GM12865 (cell line): Measurements from ENCODE around the gene GAR1.

Experiments used
- DNase-seq: peaks from one replicate; pipeline ENCODE4 v3.0.0; 2010; ENCODE audit warnings: low read depth
- H3K4me3 ChIP-seq: 2 replicates; pipeline ENCODE4 v1.5.1; 2011; ENCODE audit warnings: mild to moderate bottlenecking, low read depth, low read length, control low read depth
- TF ChIP-seq, protein P1 (sequence below): IDR thresholded peaks from 2 replicates; pipeline ENCODE4 v1.5.1; 2011; ENCODE audit warnings: low read length, control low read depth, low read depth, inconsistent platforms; ENCODE audit not compliant: insufficient read depth; ENCODE audit errors: missing control alignments

GAR1 gene

GRCh38 chr4:109801895-109802319, 13.7 kb upstream of the GAR1 start, which contains the start of gene CFI:
Gene CFI, minus strand, starts transcription at chr4:109801999. Its CDS starts 28 bp downstream, at chr4:109801971.
- DNase-seq = no peak
- TF ChIP-seq, protein P1, sequence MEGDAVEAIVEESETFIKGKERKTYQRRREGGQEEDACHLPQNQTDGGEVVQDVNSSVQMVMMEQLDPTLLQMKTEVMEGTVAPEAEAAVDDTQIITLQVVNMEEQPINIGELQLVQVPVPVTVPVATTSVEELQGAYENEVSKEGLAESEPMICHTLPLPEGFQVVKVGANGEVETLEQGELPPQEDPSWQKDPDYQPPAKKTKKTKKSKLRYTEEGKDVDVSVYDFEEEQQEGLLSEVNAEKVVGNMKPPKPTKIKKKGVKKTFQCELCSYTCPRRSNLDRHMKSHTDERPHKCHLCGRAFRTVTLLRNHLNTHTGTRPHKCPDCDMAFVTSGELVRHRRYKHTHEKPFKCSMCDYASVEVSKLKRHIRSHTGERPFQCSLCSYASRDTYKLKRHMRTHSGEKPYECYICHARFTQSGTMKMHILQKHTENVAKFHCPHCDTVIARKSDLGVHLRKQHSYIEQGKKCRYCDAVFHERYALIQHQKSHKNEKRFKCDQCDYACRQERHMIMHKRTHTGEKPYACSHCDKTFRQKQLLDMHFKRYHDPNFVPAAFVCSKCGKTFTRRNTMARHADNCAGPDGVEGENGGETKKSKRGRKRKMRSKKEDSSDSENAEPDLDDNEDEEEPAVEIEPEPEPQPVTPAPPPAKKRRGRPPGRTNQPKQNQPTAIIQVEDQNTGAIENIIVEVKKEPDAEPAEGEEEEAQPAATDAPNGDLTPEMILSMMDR = no peak
- H3K4me3 ChIP-seq = no peak within 1 kb of the TSS

GRCh38 chr4:109803924-109804571, 11.5 kb upstream of the GAR1 start:
- TF ChIP-seq, protein P1 = peak; percentile 51
- no peak overlapping the region for H3K4me3 ChIP-seq
- peak; percentile 66 for DNase-seq

- TF ChIP-seq, protein P1 = no peak
- no peak for DNase-seq
- H3K4me3 ChIP-seq = no peak overlapping the region
Observed at GRCh38 chr4:109809655-109810054, 5.9 kb upstream of the GAR1 start.

GRCh38 chr4:109810552-109811387, 4.8 kb upstream of the GAR1 start:
- TF ChIP-seq, protein P1 = no peak
- DNase-seq = no peak

DNA sequence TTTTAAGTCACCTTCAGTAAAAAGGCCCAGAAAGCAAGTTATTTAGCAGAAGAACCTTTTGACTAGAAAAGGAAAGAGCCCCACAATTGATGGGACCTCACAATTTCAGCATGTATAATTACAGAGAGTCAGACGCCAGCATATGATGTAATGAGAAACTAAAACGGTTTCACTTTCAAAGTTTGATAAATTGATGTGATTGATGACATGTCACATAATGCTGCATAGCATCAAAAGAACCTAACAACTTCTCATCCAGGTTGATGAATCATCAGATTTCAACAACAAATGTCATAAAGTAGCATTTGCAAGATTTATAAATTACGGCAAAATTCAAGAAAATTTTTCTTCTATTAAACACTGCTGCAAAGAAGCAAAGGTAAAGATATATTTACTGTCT, 3.9 kb upstream of the GAR1 start:
- no peak overlapping the region for H3K4me3 ChIP-seq
- no peak for DNase-seq
- TF ChIP-seq, protein P1 = no peak

More at GRCh38 chr4:109810552-109811387, 4.8 kb upstream of the GAR1 start:
- no peak overlapping the region for H3K4me3 ChIP-seq

DNA sequence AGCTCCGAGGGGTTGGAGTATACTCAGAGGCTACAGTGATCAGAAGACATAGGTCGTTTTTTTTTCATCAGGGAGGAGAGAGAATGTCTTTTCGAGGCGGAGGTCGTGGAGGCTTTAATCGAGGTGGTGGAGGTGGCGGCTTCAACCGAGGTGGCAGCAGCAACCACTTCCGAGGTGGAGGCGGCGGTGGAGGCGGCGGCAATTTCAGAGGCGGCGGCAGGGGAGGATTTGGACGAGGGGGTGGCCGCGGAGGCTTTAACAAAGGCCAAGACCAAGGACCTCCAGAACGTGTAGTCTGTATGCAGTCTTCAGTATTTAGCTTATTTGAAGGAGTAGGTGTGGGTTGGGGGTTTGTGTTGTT, 500 bp downstream of the GAR1 start:
- H3K4me3 ChIP-seq = peak overlapping the region; percentile 67
- DNase-seq = peak; percentile 29
- TF ChIP-seq, protein P1 = no peak
